Ascending aorta (tissue), 2 donors: Measurements from ENCODE around the gene FAM20A. TPM values are rescaled to one million over a fixed set of nuclear protein-coding genes. Genes with fewer than 3 reads are reported as not detected.

Source experiments
- DNase-seq, 2 donors: peaks; one replicate each; pipeline ENCODE4 v3.0.0-alpha.2; 2019; ENCODE audit warnings: low spot score in 2 of 2
- H3K27ac ChIP-seq, 2 donors: fragments of 200-600 bp; sonication (generic); one replicate each; pipeline ENCODE4 v1.5.1; 2016 to 2017; ENCODE audit warnings: mild to moderate bottlenecking in 1 of 2
- H3K27me3 ChIP-seq: fragments of 200-600 bp; sonication (generic); one replicate; pipeline ENCODE4 v1.5.1; 2017
- H3K36me3 ChIP-seq, 2 donors: fragments of 200-600 bp; sonication (generic); one replicate each; pipeline ENCODE4 v1.5.1; 2016
- H3K4me1 ChIP-seq, 2 donors: fragments of 200-600 bp; sonication (generic); one replicate each; pipeline ENCODE4 v1.5.1; 2016 to 2017; ENCODE audit warnings: mild to moderate bottlenecking in 1 of 2
- H3K4me3 ChIP-seq, 2 donors: fragments of 200-600 bp; sonication (generic); one replicate each; pipeline ENCODE4 v1.5.1; 2016 to 2017; ENCODE audit warnings: mild to moderate bottlenecking in 1 of 2
- H3K9me3 ChIP-seq, 2 donors: fragments of 200-600 bp; sonication (generic); one replicate each; pipeline ENCODE4 v1.5.1; 2016
- intact Hi-C: fragments of 100-400 bp; cut with DNase I; formaldehyde crosslinking; loops from one replicate; pipeline ENCODE4 v1.15.1; 2023
- total RNA-seq: library from RNA; depleted of rRNA; stranded (reverse); fragments of >200 nt; gene quantifications from one replicate; pipeline ENCODE4 v1.1.0, GENCODE V29; 2016
- TF ChIP-seq, protein P1 (sequence below), 3 experiments: fragments of 200-600 bp in 2 of 3; fragments of 450-650 bp in 1 of 3; sonication (generic) in 2 of 3; IDR thresholded peaks; one replicate each; pipeline ENCODE4 v1.5.1; 2016 to 2019; ENCODE audit warnings: antibody characterized with exemption in 3 of 3, mild to moderate bottlenecking in 1 of 3, moderate library complexity in 1 of 3

FAM20A gene
- total RNA-seq, 1 donor from 2014 or later = 60.0 TPM

DNA sequence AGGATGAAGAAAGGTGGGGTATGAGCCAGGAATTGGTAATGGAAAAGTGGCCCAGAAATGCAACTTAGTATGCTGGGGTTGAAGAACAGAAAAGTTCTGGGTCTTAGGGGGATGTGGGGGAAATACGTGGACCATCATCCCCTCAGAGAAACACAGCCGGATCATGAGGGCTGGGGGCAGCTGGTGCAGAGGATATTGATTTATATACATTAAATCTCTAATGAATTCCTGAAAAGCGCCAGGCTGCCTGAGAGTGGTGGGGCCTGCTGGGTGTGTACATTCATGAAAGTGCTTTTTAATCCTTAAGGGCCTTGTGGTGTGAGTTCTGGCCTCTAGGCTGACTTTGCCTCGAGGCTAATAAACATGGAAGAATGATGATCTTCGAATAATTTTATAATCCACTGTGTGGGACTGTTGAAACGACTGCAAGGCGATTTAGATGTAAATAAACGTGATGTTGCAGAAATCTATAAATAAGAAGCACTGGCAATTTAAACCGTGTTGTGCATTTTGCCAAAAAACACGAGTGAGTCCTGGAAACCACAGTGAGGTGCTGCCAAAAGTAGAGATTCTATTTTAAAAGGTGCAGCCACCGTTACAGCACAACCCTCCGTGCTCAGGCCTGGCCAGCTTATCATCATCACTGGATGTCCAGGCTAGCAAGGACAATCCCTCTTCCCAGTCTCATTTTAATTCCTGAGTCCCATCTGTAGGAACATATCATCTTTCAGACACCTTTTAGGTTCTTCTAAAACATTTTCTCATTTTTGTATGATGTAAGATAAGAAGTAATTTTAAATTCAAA lies 56.9 kb downstream of the FAM20A start:
- H3K4me3 ChIP-seq = no peak overlapping the region
- DNase-seq = no peak
- peaks cover 8 to 11% of the 10 kb centered on the region in 2 donors for H3K36me3 ChIP-seq
- no peak overlapping the region for H3K27ac ChIP-seq
- H3K4me1 ChIP-seq = no peaks in the 10 kb centered on the region
- no peaks in the 10 kb centered on the region for H3K9me3 ChIP-seq
- intact Hi-C loops = no loop called here
- no peaks in the 10 kb centered on the region for H3K27me3 ChIP-seq
- TF ChIP-seq, protein P1, sequence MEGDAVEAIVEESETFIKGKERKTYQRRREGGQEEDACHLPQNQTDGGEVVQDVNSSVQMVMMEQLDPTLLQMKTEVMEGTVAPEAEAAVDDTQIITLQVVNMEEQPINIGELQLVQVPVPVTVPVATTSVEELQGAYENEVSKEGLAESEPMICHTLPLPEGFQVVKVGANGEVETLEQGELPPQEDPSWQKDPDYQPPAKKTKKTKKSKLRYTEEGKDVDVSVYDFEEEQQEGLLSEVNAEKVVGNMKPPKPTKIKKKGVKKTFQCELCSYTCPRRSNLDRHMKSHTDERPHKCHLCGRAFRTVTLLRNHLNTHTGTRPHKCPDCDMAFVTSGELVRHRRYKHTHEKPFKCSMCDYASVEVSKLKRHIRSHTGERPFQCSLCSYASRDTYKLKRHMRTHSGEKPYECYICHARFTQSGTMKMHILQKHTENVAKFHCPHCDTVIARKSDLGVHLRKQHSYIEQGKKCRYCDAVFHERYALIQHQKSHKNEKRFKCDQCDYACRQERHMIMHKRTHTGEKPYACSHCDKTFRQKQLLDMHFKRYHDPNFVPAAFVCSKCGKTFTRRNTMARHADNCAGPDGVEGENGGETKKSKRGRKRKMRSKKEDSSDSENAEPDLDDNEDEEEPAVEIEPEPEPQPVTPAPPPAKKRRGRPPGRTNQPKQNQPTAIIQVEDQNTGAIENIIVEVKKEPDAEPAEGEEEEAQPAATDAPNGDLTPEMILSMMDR (IDR thresholded peaks at IDR 0.05) = no peak

DNA sequence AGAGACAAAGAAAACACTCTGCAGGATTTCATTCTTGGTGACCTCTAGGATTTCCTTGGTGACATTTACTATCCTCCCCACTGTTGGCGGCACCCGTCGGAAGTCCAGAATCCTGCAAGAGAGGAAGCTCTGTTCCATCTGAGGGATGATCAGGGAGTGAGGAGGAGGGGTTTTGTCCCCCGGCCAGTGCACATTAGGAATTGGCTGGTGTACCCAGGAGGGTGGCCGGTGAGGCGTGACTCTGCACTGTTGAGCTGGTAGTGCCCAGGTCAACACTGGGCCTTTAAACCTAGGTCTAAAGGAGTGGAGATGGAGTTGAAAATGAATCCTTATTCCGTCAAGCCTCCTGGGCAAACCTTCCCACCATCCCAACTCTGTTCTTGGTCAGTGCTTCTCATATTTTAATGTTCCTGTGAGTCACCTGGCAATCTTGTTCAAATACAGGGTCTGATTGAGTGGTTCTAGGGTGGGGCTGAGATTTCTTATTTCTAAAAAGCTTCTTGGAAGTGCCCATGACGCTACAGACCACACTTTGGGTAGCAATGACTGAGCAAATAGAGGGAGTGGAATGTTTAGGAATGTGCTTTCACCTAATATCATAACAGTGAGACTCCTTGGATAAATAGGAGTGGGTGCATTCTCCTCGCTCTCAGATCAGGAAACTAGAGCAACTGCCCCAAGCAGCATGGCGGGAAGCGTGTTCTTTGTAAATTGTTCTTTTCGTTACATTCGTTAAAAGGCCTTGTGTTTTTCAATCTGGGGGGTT lies 58.3 kb downstream of the FAM20A start:
- H3K36me3 ChIP-seq = peaks cover 10 to 11% of the 10 kb centered on the region in 2 donors

DNA sequence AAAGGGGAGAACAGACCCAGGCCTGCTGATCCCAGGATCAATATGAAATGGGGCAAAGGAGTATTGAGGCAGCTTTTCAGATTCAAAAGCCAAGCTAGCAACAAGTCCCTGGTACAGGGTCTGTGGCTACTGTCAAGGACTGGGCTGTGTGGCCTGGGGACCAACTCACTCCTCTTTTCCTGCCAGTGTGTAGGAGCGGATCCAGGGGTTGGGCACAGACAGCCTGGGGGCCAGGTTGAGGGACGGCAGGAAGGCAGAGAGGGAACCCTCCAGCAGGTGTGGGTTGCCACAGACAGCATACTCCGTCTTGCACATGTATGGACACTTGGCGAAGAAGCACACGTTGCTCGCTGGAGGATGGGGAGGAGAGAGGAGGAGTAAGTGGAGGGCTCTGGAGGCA lies 59.4 kb downstream of the FAM20A start:
- H3K27me3 ChIP-seq = no peaks in the 10 kb centered on the region
- intact Hi-C loops = no loop called here
- peaks cover 11 to 20% of the 10 kb centered on the region in 2 donors for H3K36me3 ChIP-seq
- no peaks in the 10 kb centered on the region for H3K9me3 ChIP-seq
- H3K27ac ChIP-seq = no peak overlapping the region
- TF ChIP-seq, protein P1 (IDR thresholded peaks at IDR 0.05) = no peak
- no peaks in the 10 kb centered on the region for H3K4me1 ChIP-seq
- no peak for DNase-seq
- H3K4me3 ChIP-seq = no peak overlapping the region

More for the DNA sequence above, 58.3 kb downstream of the FAM20A start:
- Histone ChIP-seq H3K27me3 (no peaks in the 10 kb centered on the region), H3K9me3 (no peaks in the 10 kb centered on the region), H3K4me3 (no peak overlapping the region), H3K27ac (no peak overlapping the region), H3K4me1 (no peaks in the 10 kb centered on the region)
- TF ChIP-seq, protein P1 (IDR thresholded peaks at IDR 0.05) = no peak
- no peak for DNase-seq
- intact Hi-C loops = no loop called here

DNA sequence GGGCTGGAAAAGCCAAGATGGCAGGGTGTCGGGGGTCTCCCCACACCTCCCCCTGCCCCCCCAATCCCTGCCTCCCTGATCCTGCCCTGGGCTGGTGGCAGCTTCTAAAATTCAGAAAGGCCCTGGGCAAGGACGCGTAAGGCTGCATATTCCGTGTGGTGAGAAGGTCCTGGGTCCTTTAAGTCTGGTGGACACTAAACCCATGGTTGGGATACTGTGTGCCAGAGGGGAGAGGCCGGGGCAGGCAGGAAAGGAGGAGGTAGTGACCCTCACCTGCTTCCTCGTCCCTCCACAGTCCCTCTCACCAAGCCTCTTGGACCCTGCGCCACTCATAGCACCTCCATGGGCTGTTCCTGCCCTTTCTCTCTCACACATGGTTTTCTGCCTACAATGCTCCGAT lies 60.2 kb downstream of the FAM20A start:
- no peak for DNase-seq
- Histone ChIP-seq H3K4me3 (no peak overlapping the region), H3K27ac (no peak overlapping the region), H3K27me3 (no peaks in the 10 kb centered on the region), H3K36me3 (peaks cover 15 to 28% of the 10 kb centered on the region in 2 donors), H3K9me3 (no peaks in the 10 kb centered on the region), H3K4me1 (no peaks in the 10 kb centered on the region)
- TF ChIP-seq, protein P1 (IDR thresholded peaks at IDR 0.05) = no peak
- intact Hi-C loops = no loop called here

DNA sequence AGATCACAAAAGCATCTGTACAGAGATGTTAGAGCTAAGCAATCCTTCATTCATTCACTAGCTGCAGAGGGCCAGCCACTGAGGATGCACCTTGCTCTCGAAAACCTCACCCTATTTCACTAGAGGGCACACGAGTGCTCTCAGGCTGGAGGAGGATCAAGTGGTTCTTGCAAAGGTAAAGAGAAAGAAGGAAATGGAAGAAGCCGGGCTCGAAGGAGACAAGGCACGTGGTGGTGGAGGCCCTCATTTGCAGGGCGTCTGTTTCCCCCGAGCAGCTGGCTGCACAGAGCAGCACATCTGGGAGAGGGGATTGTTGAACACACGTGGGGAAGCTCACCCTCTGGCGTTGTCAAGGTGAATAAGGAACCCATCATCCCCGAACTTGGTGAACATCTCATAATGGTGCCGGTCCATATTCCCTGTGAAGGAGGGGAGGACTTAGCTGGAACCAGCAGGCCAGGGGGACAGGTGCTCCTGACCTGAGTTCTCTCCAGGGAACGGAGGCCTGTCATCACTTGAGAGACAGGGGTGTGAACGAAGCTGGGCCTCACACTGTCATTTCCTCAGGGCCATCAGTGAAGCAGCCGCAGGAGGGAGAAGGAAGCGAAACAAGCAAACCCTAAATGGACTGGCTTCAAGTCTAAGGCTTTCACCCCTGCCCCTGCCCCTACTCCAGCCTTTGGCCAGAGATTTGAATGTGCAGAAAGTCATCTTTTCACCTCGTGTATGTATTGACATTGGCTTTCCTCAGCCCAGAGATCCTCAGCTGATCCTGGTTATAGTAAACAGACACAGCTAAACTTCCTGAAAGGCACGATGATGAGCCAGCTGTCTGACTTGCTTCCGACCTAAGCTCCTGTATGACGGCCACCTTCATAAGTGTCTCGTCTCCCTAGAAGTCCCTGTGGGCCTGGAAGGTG lies 61.4 kb downstream of the FAM20A start:
- no peak overlapping the region for H3K27ac ChIP-seq
- TF ChIP-seq, protein P1 (IDR thresholded peaks at IDR 0.05) = peak in 2 of 3 experiments; percentile 6 to 8
- no peaks in the 10 kb centered on the region for H3K27me3 ChIP-seq
- intact Hi-C loops = no loop called here
- no peaks in the 10 kb centered on the region for H3K4me1 ChIP-seq
- DNase-seq = no peak
- no peak overlapping the region for H3K4me3 ChIP-seq
- no peaks in the 10 kb centered on the region for H3K9me3 ChIP-seq
- peaks cover 15 to 33% of the 10 kb centered on the region in 2 donors for H3K36me3 ChIP-seq
